Stimulated activated CD4-positive, alpha-beta T cell treated with anti-CD3 and anti-CD28 coated beads, TNF-alpha, amount 100 ng/mL, for 24 hours (primary cell): ENCODE results near the gene ZNF750.

Experiments
- DNase-seq, 3 experiments: peaks; one replicate each; pipeline ENCODE4 v3.0.0-alpha.2; 2020; ENCODE audit warnings: low read depth in 3 of 3

The ZNF750 gene

DNA sequence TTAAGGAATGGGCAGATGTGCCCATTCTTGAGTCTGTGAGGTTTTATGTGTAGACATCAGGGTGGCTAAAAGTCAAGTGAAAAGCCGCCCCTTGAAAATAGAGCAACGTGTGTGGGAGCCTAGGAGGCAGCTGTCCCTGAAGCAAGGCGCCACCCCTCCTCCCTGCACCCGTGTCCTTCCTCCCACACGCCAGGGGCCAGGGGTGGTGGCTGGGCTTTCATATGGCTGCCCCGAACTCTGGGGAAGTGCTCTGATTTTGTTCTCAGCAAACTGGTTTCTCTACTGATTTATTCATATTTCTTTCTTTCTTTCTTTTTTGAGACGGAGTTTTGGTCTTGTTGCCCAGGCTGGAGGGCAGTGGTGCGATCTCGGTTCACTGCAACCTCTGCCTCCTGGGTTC lies 4.7 kb downstream of the ZNF750 start:
- no peak for DNase-seq

- DNase-seq, result no peak
Measured at GRCh38 chr17:82832881-82833475, 6.8 kb downstream of the ZNF750 start.

- no peak for DNase-seq
Measured at GRCh38 chr17:82832411-82832810, 7.4 kb downstream of the ZNF750 start.

- no peak for DNase-seq
Measured at GRCh38 chr17:82831818-82832200, 8.0 kb downstream of the ZNF750 start.

DNA sequence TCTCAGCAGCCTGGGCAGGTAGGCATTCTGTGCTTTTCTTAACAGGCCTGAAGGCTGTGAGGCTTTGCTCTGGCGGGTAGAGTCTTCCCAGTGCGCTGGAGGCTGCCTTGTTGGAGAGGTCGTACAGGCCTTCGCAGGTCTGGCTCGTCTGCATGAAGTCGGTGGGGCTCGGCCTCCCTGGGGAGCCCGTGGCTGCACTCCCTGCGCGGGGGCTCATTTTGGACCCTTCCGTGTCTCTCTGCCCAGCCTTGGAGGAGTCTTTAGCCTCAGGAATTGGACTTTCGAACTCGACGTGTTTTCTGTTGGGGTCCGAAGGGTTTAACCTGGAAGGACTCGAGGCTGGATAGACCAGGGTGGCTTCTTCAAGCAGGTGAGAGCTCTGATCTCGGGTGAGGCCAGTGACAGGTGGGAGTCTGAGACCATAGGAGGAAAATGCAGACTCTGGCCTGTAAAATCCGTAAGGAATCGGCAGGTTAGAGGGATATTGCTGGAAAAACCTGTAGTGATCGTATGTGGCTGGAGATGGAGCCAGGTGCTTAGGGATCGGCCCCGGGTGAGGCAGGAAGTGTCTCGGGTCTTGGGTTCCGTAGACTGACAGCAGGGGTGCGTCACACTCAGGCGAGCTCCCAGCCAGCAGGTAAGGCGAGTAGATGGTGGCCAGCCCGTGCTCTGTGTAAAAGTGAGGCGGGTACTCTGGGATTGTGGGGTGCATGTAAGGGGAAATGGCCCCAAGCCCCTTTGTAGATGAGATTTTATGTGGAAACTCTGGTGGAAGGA lies 8.6 kb downstream of the ZNF750 start:
- no peak for DNase-seq

GRCh38 chr17:82830249-82830661 lies 9.6 kb downstream of the ZNF750 start:
- DNase-seq, result no peak

DNA sequence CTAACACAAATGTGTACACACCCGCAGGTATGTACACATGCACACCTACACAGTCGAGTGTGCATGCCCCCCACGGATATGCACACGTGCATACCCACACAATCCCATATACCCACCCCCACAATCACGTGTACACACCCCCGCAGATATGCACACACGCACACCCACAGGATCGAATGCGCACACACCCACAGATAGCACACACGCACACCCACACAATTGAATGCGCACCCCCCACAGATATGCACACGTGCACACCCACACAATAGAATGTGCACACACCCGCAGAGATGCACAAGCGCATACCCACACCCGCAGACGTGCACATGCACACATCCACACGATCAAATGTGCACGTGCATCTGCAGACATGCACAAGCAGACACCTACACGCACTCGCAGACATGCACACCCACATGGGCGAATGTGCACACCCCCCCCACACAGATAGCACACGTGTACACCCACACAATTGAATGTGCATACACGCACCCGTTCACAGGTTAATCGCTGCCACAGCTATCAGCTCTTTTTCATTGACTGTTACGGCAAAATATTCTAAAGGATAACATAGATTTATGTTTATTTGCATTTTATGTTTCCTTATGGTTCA lies 10.8 kb downstream of the ZNF750 start:
- DNase-seq, result no peak

DNA sequence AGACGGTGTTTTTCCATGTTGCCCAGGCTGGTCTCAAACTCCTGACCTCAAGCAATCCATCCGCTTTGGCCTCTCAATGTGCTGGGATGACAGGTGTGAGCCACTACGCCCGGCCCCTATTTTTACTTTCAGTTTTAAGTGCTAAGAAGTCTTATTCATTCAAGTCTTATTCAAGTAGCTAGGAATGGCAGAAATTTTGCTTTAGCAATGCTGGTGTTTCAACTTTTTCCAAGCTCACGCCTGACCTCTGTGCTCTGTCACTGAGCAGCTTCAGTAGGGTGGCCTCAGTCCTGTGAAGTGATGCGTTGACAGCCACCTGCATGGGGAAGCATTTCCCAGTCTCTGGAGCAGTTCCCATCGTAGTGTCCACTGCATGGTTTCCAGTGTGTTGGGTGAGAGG lies 12.9 kb downstream of the ZNF750 start:
- DNase-seq, result no peak

DNA sequence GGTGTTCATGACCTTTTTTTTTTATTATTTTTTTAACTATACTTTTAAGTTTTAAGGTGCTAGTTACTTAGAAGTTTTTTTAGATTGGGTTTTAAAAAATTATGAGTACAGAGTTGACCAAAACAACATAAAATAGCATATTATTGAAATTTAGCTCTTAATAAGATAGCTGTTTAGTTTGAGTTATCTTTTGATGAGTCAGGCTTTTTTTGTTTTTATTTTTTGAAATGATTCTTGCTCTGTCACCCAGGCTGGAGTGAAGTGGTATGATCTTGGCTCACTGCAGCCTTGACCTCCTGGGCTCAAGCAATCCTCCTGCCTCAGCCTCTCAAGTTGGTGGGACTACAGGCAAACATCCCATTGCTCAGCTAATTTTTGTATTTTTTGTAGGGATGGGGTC lies 13.6 kb downstream of the ZNF750 start:
- no peak for DNase-seq

DNA sequence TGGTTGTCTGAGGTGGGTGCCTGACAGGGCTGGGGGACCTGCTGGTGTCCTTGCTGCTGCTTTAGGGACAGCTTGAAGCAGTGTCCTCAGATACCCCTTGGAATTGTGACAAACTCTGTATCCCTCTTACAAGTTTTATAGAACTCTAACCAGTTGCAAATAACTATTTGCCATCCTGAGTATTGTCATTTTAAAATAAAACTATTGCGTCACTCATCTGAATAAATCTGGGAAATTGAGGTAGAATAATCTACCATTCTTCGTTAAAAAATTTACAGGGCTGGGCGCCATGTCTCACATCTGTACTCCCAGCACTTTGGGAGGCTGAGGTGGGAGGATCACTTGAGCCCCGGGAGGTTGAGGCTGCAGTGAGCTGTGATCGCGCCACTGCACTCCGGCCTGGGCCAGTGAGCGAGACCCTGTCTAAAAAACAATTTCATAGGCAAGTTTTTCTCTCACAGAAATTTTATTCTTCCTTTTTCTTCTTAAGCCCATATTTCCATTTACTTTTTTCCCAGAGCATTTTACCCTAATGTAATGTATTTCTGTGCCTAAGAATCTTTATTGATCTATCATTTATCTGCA lies 14.2 kb downstream of the ZNF750 start:
- DNase-seq, result no peak

DNA sequence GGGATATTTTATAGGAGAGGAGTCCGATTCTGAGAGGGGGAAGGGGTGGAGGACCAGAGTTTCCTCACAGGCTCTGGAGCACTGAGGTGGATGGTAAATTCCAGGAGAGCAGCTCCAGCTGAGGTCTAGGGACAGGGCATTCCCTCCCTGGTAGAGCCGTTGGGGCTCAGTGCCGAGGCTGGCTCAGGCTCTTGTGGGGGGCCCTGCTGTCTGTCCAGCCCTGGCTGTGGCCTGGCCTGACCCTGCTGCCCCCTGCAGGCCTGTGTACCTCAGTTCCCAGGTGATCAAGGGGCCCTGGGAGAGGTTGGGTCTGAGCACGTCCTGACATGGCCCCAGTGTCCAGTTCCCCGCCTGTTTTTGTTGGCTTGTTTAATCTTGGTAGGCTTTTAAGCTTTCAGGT lies 16.8 kb downstream of the ZNF750 start:
- DNase-seq, result no peak

DNA sequence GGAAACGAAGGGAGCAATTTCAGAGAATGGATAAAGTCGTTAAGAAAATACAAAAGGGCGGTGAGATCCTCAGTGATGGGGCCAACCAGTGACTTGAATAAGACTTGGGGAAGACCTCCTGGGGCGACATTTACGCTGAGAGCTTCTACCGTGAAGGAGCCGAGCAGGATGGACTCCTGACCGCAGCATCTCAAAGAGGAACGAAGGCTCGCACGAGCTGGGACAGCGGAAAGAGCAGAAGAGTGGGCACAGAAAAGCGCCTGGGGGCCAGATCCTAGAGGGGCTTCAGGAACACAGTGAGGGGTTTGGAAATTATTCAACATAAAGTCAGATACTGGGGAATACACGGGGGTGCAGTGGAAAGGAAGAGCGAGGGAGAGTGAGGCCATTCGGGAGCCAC lies 17.5 kb downstream of the ZNF750 start:
- no peak for DNase-seq

DNA sequence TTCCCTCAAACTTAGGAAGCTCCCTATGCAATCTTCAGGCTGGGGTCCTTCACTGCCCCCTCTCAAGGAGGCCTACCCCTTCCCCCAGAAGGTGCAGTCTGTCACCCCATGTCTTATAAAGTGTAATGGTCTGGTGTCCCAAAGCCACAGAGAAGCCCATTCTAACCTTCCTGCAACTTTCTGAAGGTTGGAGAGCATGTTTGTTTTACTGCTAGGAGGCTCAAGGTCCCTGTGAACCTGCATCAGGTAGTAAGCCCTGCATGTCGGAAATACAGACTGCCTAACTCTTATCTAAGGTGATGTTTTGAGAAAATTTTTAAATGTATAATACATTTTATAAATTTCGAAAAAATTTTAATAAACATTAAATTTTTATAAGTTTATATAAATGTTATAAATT lies 18.3 kb downstream of the ZNF750 start:
- DNase-seq, result no peak

GRCh38 chr17:82820278-82821251 lies 19.3 kb downstream of the ZNF750 start:
- no peak for DNase-seq

- DNase-seq, result no peak
Measured at GRCh38 chr17:82817947-82818346, 21.9 kb downstream of the ZNF750 start.

DNA sequence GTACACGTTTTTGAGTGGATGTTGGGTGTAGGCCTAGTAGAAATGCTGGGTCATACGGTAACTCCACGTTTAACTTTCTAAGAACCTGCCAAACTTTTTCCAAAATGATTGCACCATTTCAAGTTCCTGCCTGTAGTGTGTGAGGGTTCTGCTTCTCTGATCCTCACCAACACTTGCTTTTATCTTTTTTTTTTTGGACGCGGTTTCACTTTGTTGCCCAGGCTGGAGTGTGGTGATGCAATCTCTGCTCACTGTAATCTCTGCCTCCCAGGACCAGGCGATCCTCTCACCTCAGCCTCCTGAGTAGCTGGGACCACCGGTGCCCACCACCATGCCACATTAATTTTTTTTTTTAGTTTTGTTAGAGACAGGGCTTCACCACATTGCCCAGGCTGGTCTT lies 23.5 kb downstream of the ZNF750 start:
- no peak for DNase-seq

DNA sequence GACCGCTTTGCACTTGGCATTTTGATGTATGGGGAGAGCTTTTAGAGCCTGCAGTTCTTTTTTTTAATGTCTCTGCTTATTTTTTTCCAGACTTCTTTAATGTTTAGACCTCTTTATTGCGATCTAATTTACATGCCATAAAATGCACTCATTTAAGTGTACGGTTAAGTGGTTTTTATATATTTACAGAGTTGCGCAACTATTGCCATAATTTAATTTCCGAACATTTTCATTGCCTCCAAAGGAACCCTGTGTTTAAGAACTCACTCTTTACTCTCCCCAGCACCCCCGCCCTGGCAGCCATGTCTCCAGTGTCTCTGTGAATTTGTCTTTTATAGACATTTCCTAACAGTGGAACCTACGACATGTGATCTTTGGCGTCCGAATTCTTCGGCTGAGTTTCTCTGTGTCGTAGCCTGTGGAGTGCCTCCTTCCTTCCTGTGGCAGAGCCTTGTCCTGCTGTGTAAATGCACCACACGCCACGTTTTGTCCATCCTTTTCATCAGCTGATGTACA lies 24.0 kb downstream of the ZNF750 start:
- DNase-seq, result no peak

- DNase-seq, result no peak
Measured at GRCh38 chr17:82815354-82815753, 24.5 kb downstream of the ZNF750 start.

DNA sequence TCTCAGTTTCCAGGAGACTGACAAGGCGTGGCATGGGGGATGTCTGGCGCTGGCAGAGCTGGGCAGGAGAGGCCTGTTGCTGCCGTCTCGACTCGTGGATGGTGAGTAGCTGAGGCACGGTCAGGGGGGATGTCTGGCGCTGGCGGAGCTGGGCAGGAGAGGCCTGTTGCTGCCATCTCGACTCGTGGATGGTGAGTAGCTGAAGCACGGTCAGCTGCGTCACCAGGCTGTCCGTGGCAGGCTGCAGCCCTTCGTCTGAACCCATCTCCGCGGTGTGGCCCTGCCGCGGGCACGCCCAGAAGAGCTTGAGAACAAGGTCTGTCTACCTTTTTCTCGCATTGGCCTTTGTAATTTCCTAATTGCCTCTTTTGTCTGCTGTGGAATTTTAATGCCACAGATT lies 25.0 kb downstream of the ZNF750 start:
- no peak for DNase-seq

GRCh38 chr17:82813299-82814051 lies 26.3 kb downstream of the ZNF750 start:
- DNase-seq, result no peak

- DNase-seq, result no peak
Measured at GRCh38 chr17:82812601-82813000, 27.2 kb downstream of the ZNF750 start.
